Endothelial cell of umbilical vein (primary cell): ENCODE results near the gene SULT1A2. TPM values are rescaled to one million over a fixed set of nuclear protein-coding genes. Genes with fewer than 3 reads are reported as not detected.
"Not testable (repeated sequence)": the region's sequence is repeated elsewhere in the genome, so short reads cannot be mapped to it uniquely, and the experiment has no call there.

ENCODE experiments used
- BruUV-seq: library from RNA; stranded (reverse); fragments of 400-500 nt; replicated peaks from 2 replicates; lab custom pipeline; 2021; lab: Mats Ljungman, UMichigan
- CTCF ChIA-PET: fragments of 300-600, 350-600 bp; sonication (Branson Sonifier 250); formaldehyde crosslinking; loops from one replicate; lab custom pipeline; 2021; ENCODE audit warnings: antibody characterized with exemption, inconsistent platforms; lab: Charles Lee
- POLR2A ChIA-PET: fragments of 300-600, 350-600 bp; sonication (Branson Sonifier 250); formaldehyde crosslinking; loops from one replicate; lab custom pipeline; 2021; ENCODE audit warnings: antibody characterized with exemption, inconsistent platforms; lab: Charles Lee
- DNase-seq: peaks from one replicate; pipeline ENCODE4 v3.0.0-alpha.2; 2011; ENCODE audit warnings: low read depth, low spot score
- FAIRE-seq: peaks from 2 replicates; lab custom pipeline; 2011; peaks lifted over from hg19 to GRCh38; lab: Jason Lieb, UNC
- H2AFZ ChIP-seq: 2 replicates; pipeline ENCODE4 v1.6.0; 2012; ENCODE audit warnings: low read depth, low read length, control low read depth, inconsistent platforms
- H3K27ac ChIP-seq: 2 replicates; pipeline ENCODE4 v1.5.1; 2011; ENCODE audit warnings: low read depth, mild to moderate bottlenecking, control low read depth, low read length, moderate library complexity; ENCODE audit not compliant: insufficient read depth
- H3K27me3 ChIP-seq, 2 experiments: 2 replicates each; pipeline versions ENCODE4 v1.6.0 to v1.6.1; 2011; ENCODE audit warnings: low read length in 2 of 2, mixed read lengths in 1 of 2; ENCODE audit not compliant: control insufficient read depth in 2 of 2, insufficient read depth in 2 of 2
- H3K36me3 ChIP-seq, 2 experiments: 2 replicates in 1 of 2; 3 replicates in 1 of 2; pipeline ENCODE4 v1.5.1; 2011; ENCODE audit warnings: low read length in 2 of 2, mild to moderate bottlenecking in 1 of 2, moderate library complexity in 1 of 2; ENCODE audit not compliant: control insufficient read depth in 2 of 2, insufficient read depth in 2 of 2; ENCODE audit errors: extremely low read depth in 1 of 2
- H3K4me1 ChIP-seq: 3 replicates; pipeline ENCODE4 v1.5.1; 2011; ENCODE audit warnings: mild to moderate bottlenecking, low read length; ENCODE audit not compliant: control insufficient read depth, insufficient read depth; ENCODE audit errors: extremely low read depth
- H3K4me2 ChIP-seq: 2 replicates; pipeline ENCODE4 v1.6.1; 2011; ENCODE audit warnings: low read length, control low read depth, mixed read lengths; ENCODE audit not compliant: insufficient read depth
- H3K4me3 ChIP-seq, 3 experiments: fragments of 200-600 bp in 1 of 3; sonication (generic), shearing (Covaris generic) in 1 of 3; replicated peaks in 1 of 3; 2 replicates each; pipeline ENCODE4 v1.5.1; 2011 to 2016; ENCODE audit warnings: control low read depth in 3 of 3, low read length in 3 of 3, mild to moderate bottlenecking in 2 of 3, inconsistent platforms in 1 of 3, low read depth in 1 of 3, moderate library complexity in 1 of 3; ENCODE audit not compliant: insufficient read depth in 1 of 3
- H3K79me2 ChIP-seq: 2 replicates; pipeline ENCODE4 v1.6.0; 2012; ENCODE audit warnings: low read length, inconsistent platforms; ENCODE audit not compliant: control insufficient read depth, insufficient read depth
- H3K9ac ChIP-seq: replicated peaks from 2 replicates; pipeline ENCODE3; 2011; ENCODE audit warnings: low read length, control low read depth; ENCODE audit not compliant: insufficient read depth; ENCODE audit errors: extremely low read depth
- H3K9me1 ChIP-seq: replicated peaks from 3 replicates; pipeline ENCODE4 v1.6.0; 2011; ENCODE audit warnings: mild to moderate bottlenecking, low read length; ENCODE audit not compliant: control insufficient read depth, insufficient read depth; ENCODE audit errors: extremely low read depth
- H3K9me3 ChIP-seq: replicated peaks from 2 replicates; pipeline ENCODE4 v1.5.1; 2012; ENCODE audit warnings: low read length, inconsistent platforms; ENCODE audit not compliant: control insufficient read depth, insufficient read depth
- H4K20me1 ChIP-seq: replicated peaks from 2 replicates; pipeline ENCODE3; 2011; ENCODE audit warnings: mild to moderate bottlenecking, low read length; ENCODE audit not compliant: control insufficient read depth, insufficient read depth; ENCODE audit errors: extremely low read depth
- CTCF ChIP-seq, 2 donors: IDR thresholded peaks; 1 replicate in 1 of 2; 2 replicates in 1 of 2; pipeline ENCODE4 v1.5.1; 2011; ENCODE audit warnings: low read length in 2 of 2, mild to moderate bottlenecking in 2 of 2, moderate library complexity in 2 of 2, control low read depth in 1 of 2, inconsistent platforms in 1 of 2, low read depth in 1 of 2; ENCODE audit not compliant: insufficient read depth in 1 of 2; ENCODE audit errors: extremely low read depth in 1 of 2
- EZH2 ChIP-seq: IDR thresholded peaks from 2 replicates; pipeline ENCODE4 v1.6.1; 2012; ENCODE audit warnings: borderline replicate concordance, low read depth, mild to moderate bottlenecking, moderate library complexity, low read length, inconsistent platforms; ENCODE audit not compliant: severe bottlenecking
- FOS ChIP-seq: IDR thresholded peaks from 2 replicates; pipeline ENCODE4 v1.6.1; 2011; ENCODE audit warnings: mild to moderate bottlenecking, low read length, moderate library complexity, borderline replicate concordance; ENCODE audit not compliant: insufficient read depth
- GATA2 ChIP-seq: IDR thresholded peaks from 2 replicates; pipeline ENCODE4 v1.7.0; 2011; ENCODE audit warnings: low read depth, mild to moderate bottlenecking, moderate library complexity, mixed read lengths, low read length; ENCODE audit not compliant: insufficient read length, insufficient read depth
- JUN ChIP-seq: IDR thresholded peaks from 2 replicates; pipeline ENCODE4 v1.6.1; 2011; ENCODE audit warnings: borderline replicate concordance, low read depth; ENCODE audit not compliant: insufficient read length, insufficient read depth
- MAX ChIP-seq: IDR thresholded peaks from 2 replicates; pipeline ENCODE4 v1.6.1; 2011; ENCODE audit not compliant: insufficient read depth, insufficient read length
- MYC ChIP-seq: IDR thresholded peaks from one replicate; pipeline ENCODE4 v1.6.1; 2011; ENCODE audit warnings: mild to moderate bottlenecking, low read depth, low read length
- POLR2A ChIP-seq: IDR thresholded peaks from 2 replicates; pipeline ENCODE4 v1.6.1; 2012; ENCODE audit warnings: low read depth, mild to moderate bottlenecking, control low read depth, low read length
- POLR2AphosphoS5 ChIP-seq: IDR thresholded peaks from 2 replicates; pipeline ENCODE4 v1.6.1; 2012; ENCODE audit warnings: low read depth, mild to moderate bottlenecking, control low read depth, low read length, moderate library complexity; ENCODE audit not compliant: insufficient read depth
- dilution Hi-C: fragments of 300-500 bp; cut with MboI; formaldehyde crosslinking; loops from one replicate; pipeline ENCODE4 v1.15.0; 2019; ENCODE audit warnings: low sequenced_read_pairs; ENCODE audit not compliant: extremely low pct_ligation_motif_present
- intact Hi-C: fragments of 100-400 bp; cut with micrococcal nuclease; formaldehyde crosslinking; loops from one replicate; pipeline ENCODE4 v1.10.0; 2022
- polyA plus RNA-seq, 4 experiments: library from polyadenylated mRNA; depleted of rRNA in 3 of 4; stranded (reverse) in 3 of 4; unstranded in 1 of 4; fragments of >200 nt; gene quantifications; 2 replicates each; pipeline versions ENCODE4 v1.2.1 to v1.2.3, GENCODE V29; 2011 to 2012; ENCODE audit warnings: missing spikeins in 1 of 4
- total RNA-seq: library from RNA; stranded (reverse); gene quantifications from 2 replicates; pipeline ENCODE4 v1.2.3, GENCODE V29; 2021

Gene SULT1A2
- total and polyA plus RNA-seq, 2 donors (not counting 3 experiments of a cell fraction or from before 2014, with no cell fraction given), result not detected

GRCh38 chr16:28546626-28547025, 50.2 kb downstream of the SULT1A2 start:
- Histone ChIP-seq H3K79me2 (no peaks in the 10 kb centered on the region), H3K4me1 (no peaks in the 10 kb centered on the region), H3K9me3 (no peaks in the 10 kb centered on the region), H3K36me3 (no peaks in the 10 kb centered on the region), H3K4me2 (no peak overlapping the region), H3K9ac (no peak overlapping the region), H3K4me3 (no peak overlapping the region), H3K27me3 (no peaks in the 10 kb centered on the region), H3K9me1 (no peaks in the 10 kb centered on the region), H3K27ac (no peak overlapping the region), H4K20me1 (no peaks in the 10 kb centered on the region), H2AFZ (no peak overlapping the region)
- TF ChIP-seq MYC, result no peak
- TF ChIP-seq FOS, result no peak
- no peak for TF ChIP-seq POLR2AphosphoS5
- TF ChIP-seq MAX, result no peak
- TF ChIP-seq JUN, result no peak
- TF ChIP-seq GATA2, result no peak
- TF ChIP-seq CTCF (IDR thresholded peaks at IDR 0.05; ENCODE audit: extremely low read depth in 1 of 2, insufficient read depth in 1 of 2, low read depth in 1 of 2, low read length in 2 of 2), result no peak
- TF ChIP-seq EZH2, result no peak
- TF ChIP-seq POLR2A, result no peak
- ChIA-PET CTCF (no interaction called here), POLR2A (no interaction called here)
- dilution Hi-C loops (no loop called here), intact Hi-C loops (no loop called here)
- DNase-seq (no peak), FAIRE-seq (no peak)
- BruUV-seq, result no TSS peak

GRCh38 chr16:28545964-28546363, 50.9 kb downstream of the SULT1A2 start:
- dilution Hi-C loops, H3K27me3 ChIP-seq, H3K4me2 ChIP-seq, intact Hi-C loops, H3K79me2 ChIP-seq, H3K9ac ChIP-seq, BruUV-seq, H3K4me1 ChIP-seq, DNase-seq, H2AFZ ChIP-seq, H4K20me1 ChIP-seq, H3K36me3 ChIP-seq, H3K9me3 ChIP-seq, FAIRE-seq, H3K9me1 ChIP-seq, H3K27ac ChIP-seq, H3K4me3 ChIP-seq: not testable (repeated sequence)
- ChIA-PET POLR2A (interaction anchor here (0.6 kb wide), 1 partner anchor 10 kb away, joined by 4 read pairs; no protein-coding TSS in a partner anchor), CTCF (interaction anchor here (0.6 kb wide), 1 partner anchor 58 kb away, joined by 3 read pairs; no protein-coding TSS in a partner anchor)
